A673 (cell line): ENCODE measurements around the gene THSD4. TPM values are rescaled to one million over a fixed set of nuclear protein-coding genes. Genes with fewer than 3 reads are reported as not detected.

Source experiments
- BruUV-seq: library from RNA; stranded (reverse); fragments of 400-500 nt; replicated peaks from 2 replicates; lab custom pipeline; 2021; lab: Mats Ljungman, UMichigan
- CTCF ChIA-PET: fragments of 300-600 bp; sonication (Branson Sonifier 250); formaldehyde crosslinking; loops from one replicate; lab custom pipeline; 2022; ENCODE audit warnings: antibody characterized with exemption; lab: Charles Lee
- POLR2A ChIA-PET: fragments of 300-600 bp; sonication (Branson Sonifier 250); formaldehyde crosslinking; loops from one replicate; lab custom pipeline; 2022; ENCODE audit warnings: antibody characterized with exemption; ENCODE audit not compliant: low non-redundant PET; lab: Charles Lee
- DNase-seq: peaks from one replicate; pipeline ENCODE4 v3.0.0-alpha.2; 2015; ENCODE audit warnings: low spot score
- H3K27ac ChIP-seq: fragments of 200-600 bp; sonication (generic); 2 replicates; pipeline ENCODE4 v1.5.1; 2016; ENCODE audit warnings: mixed run types, low read depth, mild to moderate bottlenecking, mixed read lengths, antibody characterized with exemption, low read length; ENCODE audit not compliant: poor library complexity, severe bottlenecking
- H3K27me3 ChIP-seq: fragments of 200-600 bp; sonication (generic); replicated peaks from 2 replicates; pipeline ENCODE4 v1.6.1; 2017; ENCODE audit warnings: mixed run types, low read depth, mild to moderate bottlenecking, mixed read lengths, antibody characterized with exemption, low read length; ENCODE audit not compliant: insufficient read depth, poor library complexity
- H3K36me3 ChIP-seq: fragments of 200-600 bp; sonication (generic); 2 replicates; pipeline ENCODE4 v1.6.1; 2016; ENCODE audit warnings: mixed run types, mild to moderate bottlenecking, mixed read lengths, antibody characterized with exemption, low read length; ENCODE audit not compliant: insufficient read depth, poor library complexity, severe bottlenecking
- H3K4me1 ChIP-seq: fragments of 200-600 bp; sonication (generic); 2 replicates; pipeline ENCODE4 v1.6.1; 2017; ENCODE audit warnings: mixed run types, mild to moderate bottlenecking, mixed read lengths, antibody characterized with exemption, low read length; ENCODE audit not compliant: insufficient read depth, poor library complexity, severe bottlenecking
- H3K4me3 ChIP-seq: fragments of 200-600 bp; sonication (generic); 2 replicates; pipeline ENCODE4 v1.5.1; 2016; ENCODE audit warnings: low read depth, mixed run types, mild to moderate bottlenecking, mixed read lengths, low read length; ENCODE audit not compliant: poor library complexity, severe bottlenecking
- H3K9me3 ChIP-seq: fragments of 200-600 bp; sonication (generic); 2 replicates; pipeline ENCODE4 v1.6.1; 2016; ENCODE audit warnings: mixed run types, low read depth, mild to moderate bottlenecking, mixed read lengths, antibody characterized with exemption, low read length; ENCODE audit not compliant: poor library complexity, severe bottlenecking
- EZH2 ChIP-seq: fragments of 200-600 bp; sonication (generic); IDR thresholded peaks from 2 replicates; pipeline ENCODE4 v1.6.1; 2017; ENCODE audit warnings: borderline replicate concordance, low read depth, mild to moderate bottlenecking, mixed read lengths, antibody characterized with exemption, low read length; ENCODE audit not compliant: poor library complexity, severe bottlenecking
- intact Hi-C: fragments of 100-400 bp; cut with micrococcal nuclease; formaldehyde crosslinking; loops from one replicate; pipeline ENCODE4 v1.10.0; 2022; ENCODE audit not compliant: unreplicated experiment
- total RNA-seq: library from RNA; stranded (reverse); gene quantifications from 2 replicates; pipeline ENCODE4 v1.2.3, GENCODE V29; 2021
- TF ChIP-seq, protein P1 (sequence below): fragments of 300-800, 200-600 bp; sonication (generic); conservative IDR thresholded peaks from 2 replicates; pipeline ENCODE4 v1.5.1; 2017; ENCODE audit warnings: low read depth, mild to moderate bottlenecking, antibody characterized with exemption, low read length, moderate library complexity, mixed read lengths

THSD4 gene
- total RNA-seq, 1 experiment from 2014 or later, result 2.4 TPM

DNA sequence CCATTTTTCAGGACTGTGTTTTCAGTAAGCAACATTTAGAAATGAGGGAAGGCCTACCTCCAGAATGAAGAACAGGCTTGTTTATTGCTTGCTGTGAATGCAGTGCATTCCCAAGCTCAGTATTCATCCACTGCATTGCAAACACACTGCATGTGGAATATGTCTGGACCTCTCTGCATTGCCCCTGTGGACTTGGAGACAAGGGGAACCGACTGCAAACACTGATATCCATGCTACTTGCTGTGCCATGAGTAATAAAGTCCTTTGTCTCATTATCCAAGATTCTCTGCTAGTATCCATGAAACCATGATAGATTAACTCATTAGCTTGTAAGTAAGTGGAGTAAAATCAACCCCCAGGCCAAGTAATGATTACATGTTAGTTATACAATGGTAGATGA, 393.9 kb downstream of the THSD4 start:
- POLR2A ChIA-PET, result no interaction called here
- H3K9me3 ChIP-seq, result no peaks in the 10 kb centered on the region
- no peaks in the 10 kb centered on the region for H3K4me1 ChIP-seq
- intact Hi-C loops, result no loop called here
- TF ChIP-seq, protein P1, sequence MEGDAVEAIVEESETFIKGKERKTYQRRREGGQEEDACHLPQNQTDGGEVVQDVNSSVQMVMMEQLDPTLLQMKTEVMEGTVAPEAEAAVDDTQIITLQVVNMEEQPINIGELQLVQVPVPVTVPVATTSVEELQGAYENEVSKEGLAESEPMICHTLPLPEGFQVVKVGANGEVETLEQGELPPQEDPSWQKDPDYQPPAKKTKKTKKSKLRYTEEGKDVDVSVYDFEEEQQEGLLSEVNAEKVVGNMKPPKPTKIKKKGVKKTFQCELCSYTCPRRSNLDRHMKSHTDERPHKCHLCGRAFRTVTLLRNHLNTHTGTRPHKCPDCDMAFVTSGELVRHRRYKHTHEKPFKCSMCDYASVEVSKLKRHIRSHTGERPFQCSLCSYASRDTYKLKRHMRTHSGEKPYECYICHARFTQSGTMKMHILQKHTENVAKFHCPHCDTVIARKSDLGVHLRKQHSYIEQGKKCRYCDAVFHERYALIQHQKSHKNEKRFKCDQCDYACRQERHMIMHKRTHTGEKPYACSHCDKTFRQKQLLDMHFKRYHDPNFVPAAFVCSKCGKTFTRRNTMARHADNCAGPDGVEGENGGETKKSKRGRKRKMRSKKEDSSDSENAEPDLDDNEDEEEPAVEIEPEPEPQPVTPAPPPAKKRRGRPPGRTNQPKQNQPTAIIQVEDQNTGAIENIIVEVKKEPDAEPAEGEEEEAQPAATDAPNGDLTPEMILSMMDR, result no peak
- no peak for TF ChIP-seq EZH2
- H3K4me3 ChIP-seq, result no peak overlapping the region
- no peaks in the 10 kb centered on the region for H3K36me3 ChIP-seq
- CTCF ChIA-PET, result no interaction called here
- no TSS peak for BruUV-seq
- H3K27ac ChIP-seq, result no peak overlapping the region
- H3K27me3 ChIP-seq, result peaks cover 43% of the 10 kb centered on the region
- no peak for DNase-seq

DNA sequence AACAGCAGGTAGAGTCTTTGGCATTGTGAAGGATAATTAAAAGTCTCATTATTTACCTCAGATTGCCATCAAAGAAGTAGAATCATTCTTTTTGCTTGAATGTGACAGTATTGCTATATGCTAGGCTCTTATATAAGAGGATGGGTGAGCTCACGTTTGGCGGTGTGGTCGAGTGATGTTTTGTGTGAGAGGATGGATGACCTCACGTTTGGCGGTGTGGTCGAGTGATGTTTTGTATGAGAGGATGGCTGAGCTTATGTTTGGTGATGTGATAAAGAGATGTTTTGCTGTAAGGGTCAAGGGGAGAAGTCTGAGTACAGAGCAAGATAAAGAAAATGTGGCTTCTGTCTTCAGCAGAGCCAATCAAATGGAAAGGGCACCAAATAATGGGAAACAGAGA, 395.5 kb downstream of the THSD4 start:
- intact Hi-C loops, result no loop called here
- Histone ChIP-seq H3K27ac (no peak overlapping the region), H3K4me1 (no peaks in the 10 kb centered on the region), H3K36me3 (no peaks in the 10 kb centered on the region), H3K27me3 (peaks cover 57% of the 10 kb centered on the region), H3K9me3 (no peaks in the 10 kb centered on the region), H3K4me3 (no peak overlapping the region)
- ChIA-PET CTCF (no interaction called here), POLR2A (no interaction called here)
- no peak for DNase-seq
- TF ChIP-seq, protein P1, result no peak
- TF ChIP-seq EZH2, result no peak
- no TSS peak for BruUV-seq

DNA sequence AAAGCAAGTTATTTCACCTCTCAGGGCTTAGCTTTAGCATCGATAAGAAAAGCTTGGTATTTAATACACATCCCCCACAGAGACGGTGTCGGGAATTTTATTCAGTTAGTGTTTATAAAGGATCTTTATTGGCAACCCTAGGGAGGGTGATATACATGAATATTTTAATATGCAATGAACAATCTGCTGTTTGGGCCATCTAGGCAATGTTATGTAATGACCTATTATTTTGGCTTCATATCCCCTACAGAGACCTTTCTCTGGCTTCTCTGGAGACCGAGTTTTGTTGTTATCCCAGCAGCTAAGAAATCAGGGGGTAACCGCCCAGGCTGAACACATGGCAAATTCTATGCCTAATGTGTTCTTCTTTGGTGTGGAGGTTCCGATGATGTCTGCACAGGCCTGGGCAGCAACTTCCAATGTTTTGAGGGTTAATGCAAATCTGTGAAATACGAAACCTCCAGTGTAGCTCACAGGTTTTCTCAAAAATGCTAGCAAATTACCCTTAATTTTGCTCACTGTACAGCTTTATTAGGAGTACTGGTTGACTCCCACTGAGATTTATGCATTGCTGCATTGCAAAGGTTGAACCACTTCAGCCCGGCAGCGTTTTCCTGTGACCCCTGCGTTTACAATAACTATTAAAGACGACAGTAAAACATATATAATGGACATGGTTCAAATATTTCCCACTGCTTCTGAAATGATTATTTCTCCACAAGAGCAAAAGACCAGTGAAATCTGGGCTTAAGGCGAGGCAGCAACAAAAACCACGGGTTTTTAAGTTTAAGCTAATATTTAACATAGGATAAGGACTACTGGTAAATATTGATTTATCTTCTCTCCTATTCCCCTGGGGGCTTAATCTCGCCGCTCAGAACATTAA, 396.8 kb downstream of the THSD4 start:
- no peak for DNase-seq
- no peaks in the 10 kb centered on the region for H3K9me3 ChIP-seq
- H3K27ac ChIP-seq, result no peak overlapping the region
- H3K4me3 ChIP-seq, result no peak overlapping the region
- H3K4me1 ChIP-seq, result no peaks in the 10 kb centered on the region
- H3K36me3 ChIP-seq, result no peaks in the 10 kb centered on the region
- CTCF ChIA-PET, result no interaction called here
- POLR2A ChIA-PET, result interaction anchor here (0.8 kb wide), 1 partner anchor 13 kb away, joined by 3 read pairs; no protein-coding TSS in a partner anchor
- intact Hi-C loops, result no loop called here
- BruUV-seq, result no TSS peak
- TF ChIP-seq, protein P1, result no peak
- no peak for TF ChIP-seq EZH2
- H3K27me3 ChIP-seq, result peaks cover 70% of the 10 kb centered on the region
